ENCODE data around the gene SLX4IP.

SLX4IP gene

GRCh38 chr20:10654630-10655029 is 219.5 kb downstream of the SLX4IP start:
- no peak for DNase-seq

DNA sequence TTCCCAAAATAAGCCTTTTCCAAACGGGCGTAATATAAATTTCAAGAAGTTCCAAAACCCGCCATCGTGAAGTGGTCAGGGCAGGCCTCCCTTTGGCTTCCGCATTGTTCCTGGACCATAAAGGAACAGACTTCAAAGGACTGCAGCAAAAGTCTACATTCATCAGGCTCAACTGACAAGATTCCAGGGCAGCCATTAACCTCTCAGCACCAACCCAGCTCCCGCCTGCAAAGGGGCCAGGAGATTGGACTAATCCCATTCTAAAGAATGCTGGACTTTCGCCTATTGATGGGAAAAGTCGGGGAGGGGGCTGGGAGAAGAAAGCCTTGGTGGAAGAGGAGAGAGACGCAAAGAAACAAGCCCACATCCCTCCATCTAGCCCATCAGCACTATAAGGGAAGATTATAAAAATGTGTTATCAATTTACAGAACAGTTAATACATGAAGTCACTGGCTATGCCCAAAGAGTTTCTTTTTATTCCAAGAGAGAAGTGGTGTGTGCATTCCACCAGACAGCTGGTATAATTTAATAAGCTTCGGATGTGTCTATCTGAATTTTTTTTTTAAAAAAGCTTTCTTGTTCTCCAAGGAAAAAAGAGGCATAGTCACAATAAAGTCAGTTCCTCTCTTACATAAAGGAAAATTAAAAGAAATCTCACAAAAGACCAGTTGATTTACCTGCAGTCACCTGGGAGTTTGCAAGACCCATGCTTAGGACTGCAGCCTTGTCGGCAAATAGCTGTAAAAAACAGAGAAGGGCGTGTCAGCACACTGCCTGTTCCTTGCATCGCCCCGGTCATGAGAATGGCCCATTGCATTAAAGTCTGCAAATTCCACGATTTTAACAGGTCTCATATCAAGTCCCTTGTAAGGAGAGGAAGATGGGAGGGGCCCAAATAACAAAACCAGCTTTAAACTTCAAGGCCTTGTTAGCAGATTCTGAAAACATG is 220.9 kb downstream of the SLX4IP start:
- DNase-seq = no peak

GRCh38 chr20:10657453-10657852 is 222.3 kb downstream of the SLX4IP start:
- DNase-seq = no peak

GRCh38 chr20:10658051-10658823 is 223.1 kb downstream of the SLX4IP start:
- no peak for DNase-seq

- DNase-seq = no peak
Observed at GRCh38 chr20:10658876-10659632, 223.9 kb downstream of the SLX4IP start.

GRCh38 chr20:10659651-10660601 is 224.8 kb downstream of the SLX4IP start:
- DNase-seq = no peak

- DNase-seq = no peak
Observed at GRCh38 chr20:10660661-10661060, 225.6 kb downstream of the SLX4IP start.

DNA sequence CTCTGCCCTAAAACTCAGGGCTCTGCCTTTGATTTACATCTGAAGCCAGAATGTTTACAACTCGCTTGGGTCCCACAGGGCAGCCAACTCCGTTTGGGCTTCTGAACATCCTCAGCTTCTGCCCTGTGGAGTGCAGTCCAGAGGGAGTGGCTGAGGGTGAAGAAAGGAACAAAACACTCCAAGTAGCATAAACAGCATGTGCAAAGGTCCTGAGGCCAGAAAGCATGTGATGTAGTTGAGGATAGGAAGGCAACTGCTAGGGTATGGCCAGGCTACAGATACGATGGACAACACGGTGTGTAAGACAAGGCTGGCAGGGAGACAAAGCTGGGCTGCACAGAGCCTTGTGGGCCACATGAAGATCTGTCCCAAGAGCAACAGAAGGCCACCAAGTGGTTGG is 226.2 kb downstream of the SLX4IP start:
- DNase-seq = no peak

- DNase-seq = no peak
Observed at GRCh38 chr20:10662151-10662550, 227.0 kb downstream of the SLX4IP start.

DNA sequence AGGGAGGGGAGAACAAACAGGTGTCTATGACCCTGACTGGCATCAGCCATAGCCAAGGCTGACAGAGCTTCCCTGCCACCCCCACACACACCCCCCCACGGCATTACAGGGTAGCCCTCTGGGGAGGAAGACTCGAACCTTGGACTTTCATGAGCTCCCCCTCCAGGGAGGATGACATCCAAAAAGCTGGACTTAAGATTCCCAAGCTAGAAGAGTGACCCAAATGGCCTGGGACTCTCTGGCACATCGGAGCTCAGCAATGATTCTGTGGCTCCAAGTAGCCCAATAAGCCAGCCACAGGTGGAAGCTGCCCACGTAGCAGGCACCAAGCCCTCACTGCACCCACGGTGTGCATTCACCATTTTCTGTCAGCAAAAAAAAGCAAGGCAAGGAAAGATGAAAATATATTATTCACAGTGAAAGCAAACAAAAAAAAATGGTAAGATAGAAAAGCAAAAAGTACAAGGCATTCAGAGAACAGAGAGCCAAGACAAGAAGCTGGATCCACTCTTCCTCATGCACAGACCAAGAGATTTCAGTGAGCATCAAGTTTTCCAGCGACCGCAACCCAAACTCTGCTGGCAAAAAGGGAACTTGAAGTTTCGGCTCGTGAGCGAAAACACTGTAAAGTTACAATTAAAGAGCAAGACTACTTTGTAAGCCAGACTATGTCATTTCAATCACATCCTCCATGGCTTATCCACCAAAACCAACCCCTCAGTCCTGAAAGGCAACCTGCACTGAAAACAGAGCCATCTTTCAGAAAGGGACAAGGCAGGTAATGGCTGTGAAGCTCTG is 227.8 kb downstream of the SLX4IP start:
- DNase-seq = no peak

GRCh38 chr20:10663756-10664155 is 228.7 kb downstream of the SLX4IP start:
- no peak for DNase-seq

GRCh38 chr20:10665027-10665561 is 230.0 kb downstream of the SLX4IP start:
- DNase-seq = no peak

DNA sequence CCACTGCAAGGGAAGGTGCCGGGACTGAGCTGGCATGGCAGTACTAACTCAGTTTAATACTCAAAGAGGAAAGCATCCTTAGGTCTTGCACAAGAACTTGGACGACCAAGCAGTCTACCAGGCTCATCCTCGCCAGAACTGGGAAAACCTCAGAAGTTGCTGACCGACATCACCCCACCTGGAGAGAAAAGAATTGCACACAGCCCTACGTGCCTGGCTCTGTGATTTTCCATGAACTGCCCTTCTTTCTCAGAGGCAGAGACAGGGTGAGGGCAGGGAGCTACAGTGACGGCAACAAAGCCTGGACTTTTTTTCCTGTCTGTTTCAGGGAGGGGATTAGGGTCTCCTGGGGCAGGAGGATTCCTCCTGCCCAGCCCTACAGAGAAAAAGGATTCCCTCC is 230.7 kb downstream of the SLX4IP start:
- no peak for DNase-seq

- DNase-seq = no peak
Observed at GRCh38 chr20:10666221-10667076, 231.3 kb downstream of the SLX4IP start.

DNA sequence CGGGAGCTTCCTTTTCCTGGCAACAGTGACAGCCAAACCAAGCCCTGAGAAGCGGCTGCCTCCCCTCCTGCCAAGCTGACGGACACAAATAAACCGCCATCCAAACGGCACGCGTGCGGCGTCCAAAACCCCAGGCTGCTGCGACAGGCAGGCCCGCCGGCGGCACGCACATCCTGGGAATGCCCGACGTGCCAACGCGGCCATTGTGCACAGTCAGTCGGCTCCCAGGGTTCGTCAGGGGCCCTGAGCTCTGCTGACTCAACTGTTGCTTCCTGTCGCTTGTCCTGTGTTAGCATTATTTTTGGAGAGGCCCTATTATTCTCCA is 231.9 kb downstream of the SLX4IP start:
- DNase-seq = no peak

GRCh38 chr20:10667560-10668167 is 232.6 kb downstream of the SLX4IP start:
- no peak for DNase-seq

DNA sequence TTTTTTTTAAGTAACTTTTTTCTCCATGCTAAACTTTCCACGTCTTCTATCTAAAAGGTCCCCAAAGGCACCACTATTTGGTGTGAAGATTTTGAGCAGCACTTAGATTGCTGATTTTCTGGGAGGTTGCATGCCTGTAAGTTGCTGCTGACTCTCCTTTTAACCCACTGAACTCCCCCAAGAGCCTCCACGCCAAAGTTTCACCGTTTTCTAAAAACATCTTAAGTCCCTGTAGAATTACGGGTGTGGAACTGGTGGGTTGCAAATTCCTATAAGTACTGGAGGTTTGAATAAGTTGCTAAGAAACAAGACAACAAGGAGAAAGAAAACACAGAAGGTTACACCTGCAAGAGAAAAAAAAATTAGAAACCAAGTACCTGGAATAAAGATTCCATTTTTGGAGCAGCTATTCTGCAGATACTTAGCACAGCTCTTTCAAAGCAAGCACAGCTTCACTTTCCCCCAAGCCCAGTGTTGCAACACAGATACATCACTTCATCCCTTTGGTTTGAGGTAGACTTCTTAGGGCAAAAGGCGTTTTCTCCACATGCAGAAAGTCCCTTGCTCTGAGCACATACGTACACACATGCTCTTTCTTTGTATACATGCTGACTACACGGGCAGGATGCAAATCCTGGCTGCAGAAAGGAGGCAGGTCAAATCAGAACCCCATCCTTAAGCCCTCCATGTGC is 233.7 kb downstream of the SLX4IP start:
- no peak for DNase-seq

GRCh38 chr20:10669843-10670446 is 234.8 kb downstream of the SLX4IP start:
- no peak for DNase-seq

Measured in CD4-positive, alpha-beta T cell treated with Interferon gamma for 1 hour (primary cell).